Vagina (tissue), 2 donors: ENCODE results near the gene SLC37A1.

Source experiments
- CTCF ChIP-seq, 3 experiments: fragments of 450-650 bp in 2 of 3; fragments of 200-600 bp in 1 of 3; sonication (generic) in 1 of 3; IDR thresholded peaks; one replicate each; pipeline ENCODE4 v1.5.1; 2017 to 2019; ENCODE audit warnings: antibody characterized with exemption in 3 of 3, mild to moderate bottlenecking in 2 of 3, moderate library complexity in 2 of 3
- POLR2A ChIP-seq, 2 donors: fragments of 450-650 bp; IDR thresholded peaks; one replicate each; pipeline ENCODE4 v1.6.1; 2017; ENCODE audit warnings: antibody characterized with exemption in 2 of 2, mild to moderate bottlenecking in 2 of 2, moderate library complexity in 2 of 2
- POLR2AphosphoS5 ChIP-seq, 2 donors: sonication (generic); formaldehyde crosslinking; IDR thresholded peaks; one replicate each; pipeline ENCODE4 v1.9.0; 2017; ENCODE audit warnings: antibody characterized with exemption in 2 of 2, mild to moderate bottlenecking in 2 of 2, low read depth in 1 of 2; ENCODE audit not compliant: insufficient read depth in 1 of 2

GRCh38 chr21:42495027-42495426 is 18.6 kb upstream of the SLC37A1 start:
- TF ChIP-seq CTCF (IDR thresholded peaks at IDR 0.05) (no peak), POLR2A (IDR thresholded peaks at IDR 0.05) (no peak), POLR2AphosphoS5 (IDR thresholded peaks at IDR 0.05; ENCODE audit: insufficient read depth in 1 of 2, low read depth in 1 of 2) (no peak)
